PFSK-1 (cell line): ENCODE results near the gene PHKG2.

ENCODE experiments used
- POLR2AphosphoS5 ChIP-seq: IDR thresholded peaks from 2 replicates; pipeline ENCODE4 v1.6.1; 2012; ENCODE audit warnings: low read depth, mild to moderate bottlenecking, control low read depth, low read length, moderate library complexity
- SIN3A ChIP-seq: IDR thresholded peaks from 2 replicates; pipeline ENCODE4 v1.6.1; 2012; ENCODE audit warnings: mild to moderate bottlenecking, low read length, moderate library complexity, borderline replicate concordance; ENCODE audit not compliant: insufficient read depth
- TAF1 ChIP-seq: IDR thresholded peaks from 2 replicates; pipeline ENCODE4 v1.6.1; 2012; ENCODE audit warnings: low read length, control low read depth, borderline replicate concordance; ENCODE audit not compliant: insufficient read depth
- TF ChIP-seq, protein P1 (sequence below), 2 experiments: IDR thresholded peaks; 2 replicates each; pipeline versions ENCODE4 v1.6.1 to v1.8.0; 2011 to 2012; ENCODE audit warnings: low read depth in 2 of 2, low read length in 2 of 2, control low read depth in 1 of 2, inconsistent platforms in 1 of 2, mild to moderate bottlenecking in 1 of 2, moderate library complexity in 1 of 2; ENCODE audit not compliant: insufficient read depth in 1 of 2

DNA sequence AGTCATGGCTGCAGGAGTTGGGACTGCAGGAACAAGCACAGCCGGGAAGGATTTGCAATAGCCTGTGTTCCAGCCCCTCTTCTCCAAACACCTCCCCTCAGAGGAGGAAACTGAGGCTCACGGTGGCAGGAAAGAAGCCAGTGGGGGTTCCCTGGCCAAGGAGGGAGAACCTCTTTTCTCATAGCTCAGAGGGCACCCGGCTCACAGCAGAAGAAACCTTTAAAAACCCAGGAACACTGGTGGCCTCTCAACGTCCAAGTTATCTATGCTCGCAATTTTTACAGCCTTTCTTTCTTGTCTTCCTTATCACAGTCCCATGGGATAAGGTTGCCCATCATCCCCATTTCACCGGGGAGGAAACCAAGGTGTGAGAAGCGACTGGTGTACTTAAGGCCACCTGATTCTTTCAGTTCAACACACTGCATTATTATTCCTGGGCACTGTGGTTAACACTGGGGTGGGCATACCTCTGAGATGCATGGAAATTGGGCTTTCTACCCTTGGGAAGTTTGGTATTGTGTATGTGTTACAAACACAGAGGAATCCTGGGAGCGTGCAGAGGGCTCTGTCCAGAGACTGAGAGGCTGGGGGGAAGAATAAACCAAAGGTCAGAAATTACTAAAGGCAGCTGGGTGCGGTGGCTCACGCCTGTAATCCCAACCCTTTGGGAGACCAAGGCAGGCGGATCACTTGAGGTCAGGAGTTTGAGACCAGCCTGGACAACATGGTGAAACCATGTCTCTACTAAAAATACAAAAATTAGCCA, 39.6 kb downstream of the PHKG2 start:
- no peak for TF ChIP-seq SIN3A
- no peak for TF ChIP-seq POLR2AphosphoS5
- TF ChIP-seq, protein P1, sequence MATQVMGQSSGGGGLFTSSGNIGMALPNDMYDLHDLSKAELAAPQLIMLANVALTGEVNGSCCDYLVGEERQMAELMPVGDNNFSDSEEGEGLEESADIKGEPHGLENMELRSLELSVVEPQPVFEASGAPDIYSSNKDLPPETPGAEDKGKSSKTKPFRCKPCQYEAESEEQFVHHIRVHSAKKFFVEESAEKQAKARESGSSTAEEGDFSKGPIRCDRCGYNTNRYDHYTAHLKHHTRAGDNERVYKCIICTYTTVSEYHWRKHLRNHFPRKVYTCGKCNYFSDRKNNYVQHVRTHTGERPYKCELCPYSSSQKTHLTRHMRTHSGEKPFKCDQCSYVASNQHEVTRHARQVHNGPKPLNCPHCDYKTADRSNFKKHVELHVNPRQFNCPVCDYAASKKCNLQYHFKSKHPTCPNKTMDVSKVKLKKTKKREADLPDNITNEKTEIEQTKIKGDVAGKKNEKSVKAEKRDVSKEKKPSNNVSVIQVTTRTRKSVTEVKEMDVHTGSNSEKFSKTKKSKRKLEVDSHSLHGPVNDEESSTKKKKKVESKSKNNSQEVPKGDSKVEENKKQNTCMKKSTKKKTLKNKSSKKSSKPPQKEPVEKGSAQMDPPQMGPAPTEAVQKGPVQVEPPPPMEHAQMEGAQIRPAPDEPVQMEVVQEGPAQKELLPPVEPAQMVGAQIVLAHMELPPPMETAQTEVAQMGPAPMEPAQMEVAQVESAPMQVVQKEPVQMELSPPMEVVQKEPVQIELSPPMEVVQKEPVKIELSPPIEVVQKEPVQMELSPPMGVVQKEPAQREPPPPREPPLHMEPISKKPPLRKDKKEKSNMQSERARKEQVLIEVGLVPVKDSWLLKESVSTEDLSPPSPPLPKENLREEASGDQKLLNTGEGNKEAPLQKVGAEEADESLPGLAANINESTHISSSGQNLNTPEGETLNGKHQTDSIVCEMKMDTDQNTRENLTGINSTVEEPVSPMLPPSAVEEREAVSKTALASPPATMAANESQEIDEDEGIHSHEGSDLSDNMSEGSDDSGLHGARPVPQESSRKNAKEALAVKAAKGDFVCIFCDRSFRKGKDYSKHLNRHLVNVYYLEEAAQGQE (IDR thresholded peaks at IDR 0.05; ENCODE audit: insufficient read depth in 1 of 2, low read depth in 2 of 2, low read length in 2 of 2), result no peak
- TF ChIP-seq TAF1, result no peak
